Activated CD8-positive, alpha-beta T cell treated with anti-CD3 and anti-CD28 coated beads, Interleukin-2, amount 10 ng/mL, durations not matched to agents 7 days and 5 days (primary cell): ENCODE measurements around the gene MAGI1. TPM values are rescaled to one million over a fixed set of nuclear protein-coding genes. Genes with fewer than 3 reads are reported as not detected.

Source experiments
- ATAC-seq: fragments of 150-1000 bp; cut with Tn5 transposase; one replicate; pipeline ENCODE4 v1.10.0; 2021; ENCODE audit warnings: moderate library complexity
- CTCF ChIA-PET: fragments of 350-600 bp; sonication (Branson Sonifier 250); formaldehyde crosslinking; loops from one replicate; lab custom pipeline; 2021; ENCODE audit warnings: antibody characterized with exemption; lab: Charles Lee
- POLR2A ChIA-PET: fragments of 350-600 bp; sonication (Branson Sonifier 250); formaldehyde crosslinking; loops from one replicate; lab custom pipeline; 2021; ENCODE audit warnings: antibody characterized with exemption; lab: Charles Lee
- DNase-seq: peaks from one replicate; pipeline ENCODE4 v3.0.0-alpha.2; 2020
- H3K27ac Mint-ChIP-seq: one replicate; pipeline ENCODE4 v1.8.0; 2021; ENCODE audit warnings: mild to moderate bottlenecking, mixed read lengths
- H3K27me3 Mint-ChIP-seq: one replicate; pipeline ENCODE4 v1.8.0; 2021; ENCODE audit warnings: low read depth, mixed read lengths
- H3K36me3 Mint-ChIP-seq: one replicate; pipeline ENCODE4 v1.8.0; 2021; ENCODE audit warnings: low read depth, mixed read lengths
- H3K4me1 Mint-ChIP-seq: one replicate; pipeline ENCODE4 v1.8.0; 2021; ENCODE audit warnings: low read depth, mixed read lengths
- H3K4me3 Mint-ChIP-seq: one replicate; pipeline ENCODE4 v1.8.0; 2021; ENCODE audit warnings: mild to moderate bottlenecking, mixed read lengths
- H3K9me3 Mint-ChIP-seq: one replicate; pipeline ENCODE4 v1.8.0; 2022; ENCODE audit warnings: mixed read lengths; ENCODE audit not compliant: insufficient read depth
- total RNA-seq, 2 experiments: library from RNA; stranded (reverse); gene quantifications; one replicate each; pipeline ENCODE4 v1.2.3, GENCODE V29; 2021

The MAGI1 gene
- total RNA-seq, 2 experiments from 2014 or later = not detected

- no peak overlapping the region for H3K4me3 Mint-ChIP-seq
These were observed 662.3 kb downstream of the MAGI1 start for GRCh38 chr3:65376426-65376825.

GRCh38 chr3:65371053-65371452, 667.7 kb downstream of the MAGI1 start:
- ChIA-PET POLR2A (no interaction called here), CTCF (no interaction called here)
- DNase-seq (no peak), ATAC-seq (no peak)
- Mint-ChIP-seq H3K9me3 (no peaks in the 10 kb centered on the region), H3K4me3 (no peak overlapping the region), H3K27me3 (no peaks in the 10 kb centered on the region), H3K36me3 (no peaks in the 10 kb centered on the region), H3K4me1 (no peaks in the 10 kb centered on the region), H3K27ac (no peak overlapping the region)

More at GRCh38 chr3:65376426-65376825, 662.3 kb downstream of the MAGI1 start:
- Mint-ChIP-seq H3K4me1 (no peaks in the 10 kb centered on the region), H3K27me3 (no peaks in the 10 kb centered on the region), H3K27ac (no peak overlapping the region), H3K9me3 (no peaks in the 10 kb centered on the region), H3K36me3 (no peaks in the 10 kb centered on the region)
- ChIA-PET CTCF (no interaction called here), POLR2A (no interaction called here)
- no peak for DNase-seq
- no peak for ATAC-seq

- ChIA-PET CTCF (no interaction called here), POLR2A (no interaction called here)
- H3K36me3 Mint-ChIP-seq = no peaks in the 10 kb centered on the region
- H3K4me1 Mint-ChIP-seq = no peaks in the 10 kb centered on the region
- no peak for ATAC-seq
- H3K4me3 Mint-ChIP-seq = no peak overlapping the region
- H3K27ac Mint-ChIP-seq = no peak overlapping the region
- no peak for DNase-seq
- no peaks in the 10 kb centered on the region for H3K27me3 Mint-ChIP-seq
- no peaks in the 10 kb centered on the region for H3K9me3 Mint-ChIP-seq
These were observed 669.9 kb downstream of the MAGI1 start for GRCh38 chr3:65368866-65369265.

GRCh38 chr3:65362688-65363087, 676.0 kb downstream of the MAGI1 start:
- ChIA-PET CTCF (no interaction called here), POLR2A (no interaction called here)
- Mint-ChIP-seq H3K36me3 (no peaks in the 10 kb centered on the region), H3K4me1 (no peaks in the 10 kb centered on the region), H3K9me3 (no peaks in the 10 kb centered on the region), H3K27me3 (no peaks in the 10 kb centered on the region), H3K27ac (no peak overlapping the region), H3K4me3 (no peak overlapping the region)
- no peak for ATAC-seq
- DNase-seq = no peak

GRCh38 chr3:65361448-65361847, 677.3 kb downstream of the MAGI1 start:
- Mint-ChIP-seq H3K27me3 (peaks cover 6% of the 10 kb centered on the region), H3K36me3 (no peaks in the 10 kb centered on the region), H3K4me1 (no peaks in the 10 kb centered on the region), H3K27ac (no peak overlapping the region), H3K9me3 (no peaks in the 10 kb centered on the region), H3K4me3 (no peak overlapping the region)
- ATAC-seq (no peak), DNase-seq (no peak)
- ChIA-PET POLR2A (no interaction called here), CTCF (no interaction called here)

- Mint-ChIP-seq H3K27ac (no peak overlapping the region), H3K4me1 (no peaks in the 10 kb centered on the region), H3K9me3 (no peaks in the 10 kb centered on the region), H3K4me3 (no peak overlapping the region), H3K27me3 (peaks cover 9% of the 10 kb centered on the region), H3K36me3 (no peaks in the 10 kb centered on the region)
- POLR2A ChIA-PET = no interaction called here
- ATAC-seq (no peak), DNase-seq (no peak)
- CTCF ChIA-PET = no interaction called here
These were observed 682.1 kb downstream of the MAGI1 start for GRCh38 chr3:65356331-65357248.

GRCh38 chr3:65354880-65355279, 683.8 kb downstream of the MAGI1 start:
- Mint-ChIP-seq H3K27me3 (peaks cover 9% of the 10 kb centered on the region), H3K9me3 (no peaks in the 10 kb centered on the region), H3K4me3 (no peak overlapping the region), H3K27ac (no peak overlapping the region), H3K36me3 (no peaks in the 10 kb centered on the region), H3K4me1 (no peaks in the 10 kb centered on the region)
- ChIA-PET CTCF (no interaction called here), POLR2A (no interaction called here)
- no peak for DNase-seq
- no peak for ATAC-seq

- CTCF ChIA-PET = no interaction called here
- ATAC-seq (no peak), DNase-seq (no peak)
- Mint-ChIP-seq H3K36me3 (no peaks in the 10 kb centered on the region), H3K9me3 (no peaks in the 10 kb centered on the region), H3K27ac (no peak overlapping the region), H3K4me3 (no peak overlapping the region), H3K4me1 (no peaks in the 10 kb centered on the region), H3K27me3 (peaks cover 9% of the 10 kb centered on the region)
- POLR2A ChIA-PET = no interaction called here
These were observed 685.8 kb downstream of the MAGI1 start for GRCh38 chr3:65352951-65353350.

- no peak overlapping the region for H3K4me3 Mint-ChIP-seq
- no peak overlapping the region for H3K27ac Mint-ChIP-seq
- H3K4me1 Mint-ChIP-seq = no peaks in the 10 kb centered on the region
- no peak for DNase-seq
- H3K27me3 Mint-ChIP-seq = peaks cover 4% of the 10 kb centered on the region
- H3K9me3 Mint-ChIP-seq = no peaks in the 10 kb centered on the region
- ChIA-PET POLR2A (no interaction called here), CTCF (no interaction called here)
- H3K36me3 Mint-ChIP-seq = no peaks in the 10 kb centered on the region
- ATAC-seq = no peak
These were observed 687.0 kb downstream of the MAGI1 start for GRCh38 chr3:65351753-65352152.

GRCh38 chr3:65350801-65351476, 687.8 kb downstream of the MAGI1 start:
- ATAC-seq = no peak
- no peak overlapping the region for H3K4me3 Mint-ChIP-seq
- no peak for DNase-seq
- no peaks in the 10 kb centered on the region for H3K9me3 Mint-ChIP-seq
- H3K27ac Mint-ChIP-seq = no peak overlapping the region
- no peaks in the 10 kb centered on the region for H3K36me3 Mint-ChIP-seq
- no peaks in the 10 kb centered on the region for H3K4me1 Mint-ChIP-seq
- peaks cover 3% of the 10 kb centered on the region for H3K27me3 Mint-ChIP-seq
- CTCF ChIA-PET = no interaction called here
- POLR2A ChIA-PET = no interaction called here

- Mint-ChIP-seq H3K9me3 (no peaks in the 10 kb centered on the region), H3K4me1 (no peaks in the 10 kb centered on the region), H3K27ac (no peak overlapping the region), H3K4me3 (no peak overlapping the region), H3K36me3 (no peaks in the 10 kb centered on the region), H3K27me3 (no peaks in the 10 kb centered on the region)
- ATAC-seq (no peak), DNase-seq (no peak)
- ChIA-PET CTCF (no interaction called here), POLR2A (no interaction called here)
These were observed 690.2 kb downstream of the MAGI1 start for GRCh38 chr3:65348398-65348995.

- Mint-ChIP-seq H3K4me1 (no peaks in the 10 kb centered on the region), H3K4me3 (no peak overlapping the region), H3K27me3 (no peaks in the 10 kb centered on the region), H3K27ac (no peak overlapping the region), H3K9me3 (no peaks in the 10 kb centered on the region), H3K36me3 (no peaks in the 10 kb centered on the region)
- CTCF ChIA-PET = no interaction called here
- no peak for DNase-seq
- no peak for ATAC-seq
- POLR2A ChIA-PET = no interaction called here
These were observed 691.6 kb downstream of the MAGI1 start for GRCh38 chr3:65347166-65347565.
